Measurements from ENCODE around the gene TCEA3. TPM values are rescaled to one million over a fixed set of nuclear protein-coding genes. Genes with fewer than 3 reads are reported as not detected.

The TCEA3 gene
- total RNA-seq, 1 experiment from 2014 or later = 0.37 TPM

DNA sequence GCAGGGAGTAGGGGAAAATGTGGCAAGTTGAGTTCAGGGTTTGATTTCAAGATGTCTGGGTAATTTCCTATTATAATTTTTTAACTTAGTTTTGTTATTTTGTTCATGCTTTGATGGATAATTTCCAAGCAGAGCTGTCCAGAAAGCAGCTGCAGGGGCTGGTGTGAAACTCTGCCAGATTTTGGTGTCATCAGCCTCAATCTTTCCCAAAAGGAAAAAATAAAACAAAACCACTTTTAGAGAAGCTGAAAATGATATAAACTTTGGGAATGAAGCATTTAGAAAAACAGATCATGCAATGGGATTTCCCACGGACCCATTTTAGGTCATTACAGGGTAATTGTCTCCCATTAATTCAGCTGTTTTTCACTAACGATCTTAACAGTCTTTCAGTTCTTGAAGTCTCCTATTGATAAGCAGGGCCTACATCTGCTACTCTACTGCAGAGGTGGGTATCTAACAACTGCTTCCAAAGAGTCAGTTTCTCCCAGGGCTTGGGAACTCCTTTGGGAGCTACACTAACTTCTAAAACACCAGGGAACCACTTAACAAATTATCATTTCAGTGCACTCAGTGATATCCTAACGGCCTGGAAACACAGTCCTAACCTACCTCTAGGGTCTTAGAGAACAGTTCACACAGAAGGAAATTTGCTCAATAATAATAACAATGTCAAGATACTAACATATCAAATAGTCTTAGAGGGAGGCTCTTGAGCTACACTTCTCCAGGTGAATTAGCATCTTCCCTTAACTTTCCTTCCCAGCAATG is 67.2 kb downstream of the TCEA3 start:
- peaks cover 100% of the 10 kb centered on the region for H3K27me3 Mint-ChIP-seq (ENCODE audit: low read depth)
- ChIA-PET POLR2A (interaction anchor here (0.6 to 2.0 kb wide), 2 partner anchors 13 to 177 kb away, joined by 4 to 12 read pairs; partner anchors contain the start of gene HNRNPR), CTCF (interaction anchor here (1.0 to 1.8 kb wide), 6 partner anchors 11 to 126 kb away, joined by 3 to 8 read pairs (median 6); partner anchors contain the start of genes ASAP3 and HNRNPR)
- peaks cover 35% of the 10 kb centered on the region for H3K9me3 Mint-ChIP-seq
- H3K4me3 Mint-ChIP-seq = no peak overlapping the region
- DNase-seq (ENCODE audit: low spot score) (no peak), ATAC-seq (peak; percentile 96)
- peaks cover 30% of the 10 kb centered on the region for H3K36me3 Mint-ChIP-seq
- H3K27ac Mint-ChIP-seq = no peak overlapping the region
- H3K4me1 Mint-ChIP-seq = no peaks in the 10 kb centered on the region
- TF ChIP-seq ZNF396 (CRISPR knock-in tag; IDR thresholded peaks at IDR 0.05; ENCODE audit: borderline replicate concordance) (no peak), SOX15 (CRISPR knock-in tag; IDR thresholded peaks at IDR 0.05) (no peak), TCF7 (CRISPR knock-in tag; IDR thresholded peaks at IDR 0.05; ENCODE audit: low read depth) (no peak), ETV6 (CRISPR knock-in tag; IDR thresholded peaks at IDR 0.05) (no peak), KAT7 (CRISPR knock-in tag; IDR thresholded peaks at IDR 0.05; ENCODE audit: borderline replicate concordance) (0 out of 2 replicates have a peak, but pooled peaks have one; percentile 31), NFATC4 (CRISPR knock-in tag; IDR thresholded peaks at IDR 0.05) (no peak), SMAD3 (CRISPR knock-in tag; IDR thresholded peaks at IDR 0.05; ENCODE audit: borderline replicate concordance) (no peak), AFF4 (CRISPR knock-in tag; IDR thresholded peaks at IDR 0.05; ENCODE audit: borderline replicate concordance) (no peak), STAT6 (CRISPR knock-in tag; conservative IDR thresholded peaks at IDR 0.05; ENCODE audit: low read depth) (no peak), TP53 (CRISPR knock-in tag; IDR thresholded peaks at IDR 0.05) (no peak), ATF1 (CRISPR knock-in tag; IDR thresholded peaks at IDR 0.05) (no peak), NR1H2 (CRISPR knock-in tag; IDR thresholded peaks at IDR 0.05) (no peak), FOXJ3 (CRISPR knock-in tag; IDR thresholded peaks at IDR 0.05; ENCODE audit: borderline replicate concordance) (no peak)
- TF ChIP-seq, protein P1, sequence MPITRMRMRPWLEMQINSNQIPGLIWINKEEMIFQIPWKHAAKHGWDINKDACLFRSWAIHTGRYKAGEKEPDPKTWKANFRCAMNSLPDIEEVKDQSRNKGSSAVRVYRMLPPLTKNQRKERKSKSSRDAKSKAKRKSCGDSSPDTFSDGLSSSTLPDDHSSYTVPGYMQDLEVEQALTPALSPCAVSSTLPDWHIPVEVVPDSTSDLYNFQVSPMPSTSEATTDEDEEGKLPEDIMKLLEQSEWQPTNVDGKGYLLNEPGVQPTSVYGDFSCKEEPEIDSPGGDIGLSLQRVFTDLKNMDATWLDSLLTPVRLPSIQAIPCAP (CRISPR knock-in tag; IDR thresholded peaks at IDR 0.05) = no peak
- TF ChIP-seq, protein P2, sequence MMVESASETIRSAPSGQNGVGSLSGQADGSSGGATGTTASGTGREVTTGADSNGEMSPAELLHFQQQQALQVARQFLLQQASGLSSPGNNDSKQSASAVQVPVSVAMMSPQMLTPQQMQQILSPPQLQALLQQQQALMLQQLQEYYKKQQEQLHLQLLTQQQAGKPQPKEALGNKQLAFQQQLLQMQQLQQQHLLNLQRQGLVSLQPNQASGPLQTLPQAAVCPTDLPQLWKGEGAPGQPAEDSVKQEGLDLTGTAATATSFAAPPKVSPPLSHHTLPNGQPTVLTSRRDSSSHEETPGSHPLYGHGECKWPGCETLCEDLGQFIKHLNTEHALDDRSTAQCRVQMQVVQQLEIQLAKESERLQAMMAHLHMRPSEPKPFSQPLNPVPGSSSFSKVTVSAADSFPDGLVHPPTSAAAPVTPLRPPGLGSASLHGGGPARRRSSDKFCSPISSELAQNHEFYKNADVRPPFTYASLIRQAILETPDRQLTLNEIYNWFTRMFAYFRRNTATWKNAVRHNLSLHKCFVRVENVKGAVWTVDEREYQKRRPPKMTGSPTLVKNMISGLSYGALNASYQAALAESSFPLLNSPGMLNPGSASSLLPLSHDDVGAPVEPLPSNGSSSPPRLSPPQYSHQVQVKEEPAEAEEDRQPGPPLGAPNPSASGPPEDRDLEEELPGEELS (CRISPR knock-in tag; IDR thresholded peaks at IDR 0.05) = no peak
- TF ChIP-seq, protein P3, sequence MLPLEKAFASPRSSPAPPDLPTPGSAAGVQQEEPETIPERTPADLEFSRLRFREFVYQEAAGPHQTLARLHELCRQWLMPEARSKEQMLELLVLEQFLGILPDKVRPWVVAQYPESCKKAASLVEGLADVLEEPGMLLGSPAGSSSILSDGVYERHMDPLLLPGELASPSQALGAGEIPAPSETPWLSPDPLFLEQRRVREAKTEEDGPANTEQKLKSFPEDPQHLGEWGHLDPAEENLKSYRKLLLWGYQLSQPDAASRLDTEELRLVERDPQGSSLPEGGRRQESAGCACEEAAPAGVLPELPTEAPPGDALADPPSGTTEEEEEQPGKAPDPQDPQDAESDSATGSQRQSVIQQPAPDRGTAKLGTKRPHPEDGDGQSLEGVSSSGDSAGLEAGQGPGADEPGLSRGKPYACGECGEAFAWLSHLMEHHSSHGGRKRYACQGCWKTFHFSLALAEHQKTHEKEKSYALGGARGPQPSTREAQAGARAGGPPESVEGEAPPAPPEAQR (CRISPR knock-in tag; IDR thresholded peaks at IDR 0.05) = no peak
- TF ChIP-seq, protein P4, sequence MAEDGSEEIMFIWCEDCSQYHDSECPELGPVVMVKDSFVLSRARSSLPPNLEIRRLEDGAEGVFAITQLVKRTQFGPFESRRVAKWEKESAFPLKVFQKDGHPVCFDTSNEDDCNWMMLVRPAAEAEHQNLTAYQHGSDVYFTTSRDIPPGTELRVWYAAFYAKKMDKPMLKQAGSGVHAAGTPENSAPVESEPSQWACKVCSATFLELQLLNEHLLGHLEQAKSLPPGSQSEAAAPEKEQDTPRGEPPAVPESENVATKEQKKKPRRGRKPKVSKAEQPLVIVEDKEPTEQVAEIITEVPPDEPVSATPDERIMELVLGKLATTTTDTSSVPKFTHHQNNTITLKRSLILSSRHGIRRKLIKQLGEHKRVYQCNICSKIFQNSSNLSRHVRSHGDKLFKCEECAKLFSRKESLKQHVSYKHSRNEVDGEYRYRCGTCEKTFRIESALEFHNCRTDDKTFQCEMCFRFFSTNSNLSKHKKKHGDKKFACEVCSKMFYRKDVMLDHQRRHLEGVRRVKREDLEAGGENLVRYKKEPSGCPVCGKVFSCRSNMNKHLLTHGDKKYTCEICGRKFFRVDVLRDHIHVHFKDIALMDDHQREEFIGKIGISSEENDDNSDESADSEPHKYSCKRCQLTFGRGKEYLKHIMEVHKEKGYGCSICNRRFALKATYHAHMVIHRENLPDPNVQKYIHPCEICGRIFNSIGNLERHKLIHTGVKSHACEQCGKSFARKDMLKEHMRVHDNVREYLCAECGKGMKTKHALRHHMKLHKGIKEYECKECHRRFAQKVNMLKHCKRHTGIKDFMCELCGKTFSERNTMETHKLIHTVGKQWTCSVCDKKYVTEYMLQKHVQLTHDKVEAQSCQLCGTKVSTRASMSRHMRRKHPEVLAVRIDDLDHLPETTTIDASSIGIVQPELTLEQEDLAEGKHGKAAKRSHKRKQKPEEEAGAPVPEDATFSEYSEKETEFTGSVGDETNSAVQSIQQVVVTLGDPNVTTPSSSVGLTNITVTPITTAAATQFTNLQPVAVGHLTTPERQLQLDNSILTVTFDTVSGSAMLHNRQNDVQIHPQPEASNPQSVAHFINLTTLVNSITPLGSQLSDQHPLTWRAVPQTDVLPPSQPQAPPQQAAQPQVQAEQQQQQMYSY (CRISPR knock-in tag; IDR thresholded peaks at IDR 0.05) = no peak
- TF ChIP-seq, protein P5, sequence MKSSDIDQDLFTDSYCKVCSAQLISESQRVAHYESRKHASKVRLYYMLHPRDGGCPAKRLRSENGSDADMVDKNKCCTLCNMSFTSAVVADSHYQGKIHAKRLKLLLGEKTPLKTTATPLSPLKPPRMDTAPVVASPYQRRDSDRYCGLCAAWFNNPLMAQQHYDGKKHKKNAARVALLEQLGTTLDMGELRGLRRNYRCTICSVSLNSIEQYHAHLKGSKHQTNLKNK (CRISPR knock-in tag; IDR thresholded peaks at IDR 0.05) = 0 out of 2 replicates have a peak, but pooled peaks have one; percentile 35
- TF ChIP-seq, protein P6, sequence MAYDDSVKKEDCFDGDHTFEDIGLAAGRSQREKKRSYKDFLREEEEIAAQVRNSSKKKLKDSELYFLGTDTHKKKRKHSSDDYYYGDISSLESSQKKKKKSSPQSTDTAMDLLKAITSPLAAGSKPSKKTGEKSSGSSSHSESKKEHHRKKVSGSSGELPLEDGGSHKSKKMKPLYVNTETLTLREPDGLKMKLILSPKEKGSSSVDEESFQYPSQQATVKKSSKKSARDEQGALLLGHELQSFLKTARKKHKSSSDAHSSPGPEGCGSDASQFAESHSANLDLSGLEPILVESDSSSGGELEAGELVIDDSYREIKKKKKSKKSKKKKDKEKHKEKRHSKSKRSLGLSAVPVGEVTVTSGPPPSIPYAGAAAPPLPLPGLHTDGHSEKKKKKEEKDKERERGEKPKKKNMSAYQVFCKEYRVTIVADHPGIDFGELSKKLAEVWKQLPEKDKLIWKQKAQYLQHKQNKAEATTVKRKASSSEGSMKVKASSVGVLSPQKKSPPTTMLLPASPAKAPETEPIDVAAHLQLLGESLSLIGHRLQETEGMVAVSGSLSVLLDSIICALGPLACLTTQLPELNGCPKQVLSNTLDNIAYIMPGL (CRISPR knock-in tag; IDR thresholded peaks at IDR 0.05) = no peak
